Ishikawa (cell line): ENCODE results near the gene CDKN2D.

Experiments used
- TAF1 ChIP-seq: IDR thresholded peaks from 2 replicates; pipeline ENCODE4 v1.6.1; 2012; ENCODE audit warnings: low read depth, mild to moderate bottlenecking
- TCF12 ChIP-seq: IDR thresholded peaks from 2 replicates; pipeline ENCODE4 v1.6.1; 2012; ENCODE audit warnings: low read depth

- TF ChIP-seq TCF12 (peak; percentile 85), TAF1 (no peak)
Observed at GRCh38 chr19:10533646-10534386, 35.0 kb downstream of the CDKN2D start.
